Measurements from ENCODE around the gene ZBP1.

ZBP1 gene

GRCh38 chr20:57653546-57653900 lies 33.3 kb upstream of the ZBP1 start:
- TF ChIP-seq SUZ12 (IDR thresholded peaks at IDR 0.05) (no peak), CTBP1 (IDR thresholded peaks at IDR 0.05; ENCODE audit: borderline replicate concordance) (no peak), NFRKB (IDR thresholded peaks at IDR 0.05) (no peak), L3MBTL2 (conservative IDR thresholded peaks at IDR 0.05) (no peak)
- no peak for DNase-seq (ENCODE audit: extremely low spot score)
- POLR2A ChIA-PET = no interaction called here
- CTCF ChIA-PET = interaction anchor here (1.0 kb wide), 1 partner anchor 31 kb away, joined by 3 read pairs; no protein-coding TSS in a partner anchor

DNA sequence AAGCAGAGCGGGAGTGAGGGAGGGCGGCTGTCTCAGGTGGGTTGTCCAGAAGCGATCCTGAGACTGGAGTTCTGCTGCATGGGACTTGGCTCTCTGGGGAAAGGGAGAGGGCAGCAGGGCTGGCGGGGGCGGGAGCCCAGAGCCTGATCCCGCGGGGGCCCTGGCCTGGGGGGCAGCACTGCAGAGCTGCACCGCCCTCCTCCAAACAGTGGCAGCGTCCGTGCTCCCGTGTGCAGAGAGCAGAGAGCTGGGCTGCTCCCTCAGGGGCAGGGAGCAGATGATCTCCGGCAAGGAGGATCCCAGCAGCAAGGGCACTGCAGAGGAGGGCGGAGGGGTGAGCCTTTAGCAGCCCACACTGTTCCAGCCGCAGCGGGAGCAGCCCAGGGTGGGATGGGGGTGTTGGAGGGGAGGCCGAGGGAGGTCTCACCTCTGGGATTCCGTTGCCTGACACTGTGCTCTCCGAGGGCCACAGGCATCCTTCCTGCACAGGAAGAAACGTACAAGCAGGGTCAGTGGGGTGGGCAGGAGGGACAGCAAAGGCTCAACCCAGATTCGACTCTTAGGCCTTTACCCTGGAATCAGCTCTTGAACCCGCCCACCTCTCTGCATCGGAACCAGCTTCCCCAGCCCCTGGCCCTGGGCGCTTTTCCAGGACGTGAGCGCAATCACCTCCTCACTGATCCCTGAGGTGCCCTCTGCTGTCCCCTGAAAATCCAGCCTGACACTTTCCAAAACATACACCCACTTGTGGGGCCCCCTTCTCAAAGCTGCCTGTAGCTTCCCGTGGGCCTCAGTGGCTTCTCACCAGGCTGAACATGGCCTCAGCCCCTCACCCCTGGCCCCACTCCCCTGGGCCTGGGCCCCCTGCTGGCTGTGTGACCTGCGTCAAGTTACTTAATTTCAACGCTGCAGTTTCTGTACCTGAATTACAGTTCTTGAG lies 32.6 kb upstream of the ZBP1 start:
- no peak for TF ChIP-seq BHLHE40 (IDR thresholded peaks at IDR 0.05; ENCODE audit: borderline replicate concordance)
- no peak for TF ChIP-seq TARDBP (IDR thresholded peaks at IDR 0.05)
- no peak for TF ChIP-seq FOXK2 (IDR thresholded peaks at IDR 0.05)
- no peak for TF ChIP-seq SUZ12 (IDR thresholded peaks at IDR 0.05)
- TF ChIP-seq FOXA1 (IDR thresholded peaks at IDR 0.05) = no peak
- TF ChIP-seq PKNOX1 (IDR thresholded peaks at IDR 0.05) = no peak
- no peak for TF ChIP-seq CTBP1 (IDR thresholded peaks at IDR 0.05; ENCODE audit: borderline replicate concordance)
- TF ChIP-seq LEF1 (IDR thresholded peaks at IDR 0.05; ENCODE audit: borderline replicate concordance) = no peak
- no peak for TF ChIP-seq ARNT (IDR thresholded peaks at IDR 0.05)
- TF ChIP-seq L3MBTL2 (conservative IDR thresholded peaks at IDR 0.05) = no peak
- no peak for TF ChIP-seq ELF4 (IDR thresholded peaks at IDR 0.05)
- no peak for TF ChIP-seq ZNF384 (IDR thresholded peaks at IDR 0.05)
- no peak for DNase-seq (ENCODE audit: extremely low spot score)
- CTCF ChIA-PET = no interaction called here
- POLR2A ChIA-PET = no interaction called here

GRCh38 chr20:57651881-57652605 lies 31.8 kb upstream of the ZBP1 start:
- POLR2A ChIA-PET = no interaction called here
- DNase-seq (ENCODE audit: extremely low spot score) = no peak
- TF ChIP-seq FOXA1 (IDR thresholded peaks at IDR 0.05) (no peak), CTBP1 (IDR thresholded peaks at IDR 0.05; ENCODE audit: borderline replicate concordance) (no peak), SUZ12 (IDR thresholded peaks at IDR 0.05) (no peak), ARNT (IDR thresholded peaks at IDR 0.05) (no peak), HDGF (IDR thresholded peaks at IDR 0.05; ENCODE audit: borderline replicate concordance) (no peak), LEF1 (IDR thresholded peaks at IDR 0.05; ENCODE audit: borderline replicate concordance) (no peak), BHLHE40 (IDR thresholded peaks at IDR 0.05; ENCODE audit: borderline replicate concordance) (no peak), PKNOX1 (IDR thresholded peaks at IDR 0.05) (no peak), NFRKB (IDR thresholded peaks at IDR 0.05) (no peak), FOXK2 (IDR thresholded peaks at IDR 0.05) (no peak), TARDBP (IDR thresholded peaks at IDR 0.05) (no peak), L3MBTL2 (conservative IDR thresholded peaks at IDR 0.05) (no peak), ELF4 (IDR thresholded peaks at IDR 0.05) (no peak), FOXM1 (IDR thresholded peaks at IDR 0.05; ENCODE audit: borderline replicate concordance) (no peak)
- CTCF ChIA-PET = interaction anchor here (0.6 kb wide), 1 partner anchor 49 kb away, joined by 3 read pairs; no protein-coding TSS in a partner anchor

- CTCF ChIA-PET = interaction anchor here (0.6 kb wide), 1 partner anchor 50 kb away, joined by 3 read pairs; no protein-coding TSS in a partner anchor
- POLR2A ChIA-PET = no interaction called here
- no peak for DNase-seq (ENCODE audit: extremely low spot score)
- TF ChIP-seq ARNT (IDR thresholded peaks at IDR 0.05) (no peak), PKNOX1 (IDR thresholded peaks at IDR 0.05) (no peak), L3MBTL2 (conservative IDR thresholded peaks at IDR 0.05) (no peak), TARDBP (IDR thresholded peaks at IDR 0.05) (no peak), ZNF384 (IDR thresholded peaks at IDR 0.05) (no peak), FOXM1 (IDR thresholded peaks at IDR 0.05; ENCODE audit: borderline replicate concordance) (no peak), LEF1 (IDR thresholded peaks at IDR 0.05; ENCODE audit: borderline replicate concordance) (no peak), ELF4 (IDR thresholded peaks at IDR 0.05) (no peak), SUZ12 (IDR thresholded peaks at IDR 0.05) (no peak), CTBP1 (IDR thresholded peaks at IDR 0.05; ENCODE audit: borderline replicate concordance) (no peak), FOXK2 (IDR thresholded peaks at IDR 0.05) (no peak), SP1 (IDR thresholded peaks at IDR 0.05) (no peak), HDGF (IDR thresholded peaks at IDR 0.05; ENCODE audit: borderline replicate concordance) (no peak), NFRKB (IDR thresholded peaks at IDR 0.05) (no peak), FOXA1 (IDR thresholded peaks at IDR 0.05) (no peak), BHLHE40 (IDR thresholded peaks at IDR 0.05; ENCODE audit: borderline replicate concordance) (no peak)
Observed at GRCh38 chr20:57650756-57651483, 30.7 kb upstream of the ZBP1 start.

- TF ChIP-seq LEF1 (IDR thresholded peaks at IDR 0.05; ENCODE audit: borderline replicate concordance) (no peak), NFRKB (IDR thresholded peaks at IDR 0.05) (no peak), L3MBTL2 (conservative IDR thresholded peaks at IDR 0.05) (no peak), TARDBP (IDR thresholded peaks at IDR 0.05) (no peak), FOXK2 (IDR thresholded peaks at IDR 0.05) (no peak), ZNF384 (IDR thresholded peaks at IDR 0.05) (no peak), HDGF (IDR thresholded peaks at IDR 0.05; ENCODE audit: borderline replicate concordance) (no peak), SP1 (IDR thresholded peaks at IDR 0.05) (no peak), ARNT (IDR thresholded peaks at IDR 0.05) (no peak), CTBP1 (IDR thresholded peaks at IDR 0.05; ENCODE audit: borderline replicate concordance) (no peak), ELF4 (IDR thresholded peaks at IDR 0.05) (no peak), PKNOX1 (IDR thresholded peaks at IDR 0.05) (no peak)
- ChIA-PET CTCF (no interaction called here), POLR2A (no interaction called here)
- no peak for DNase-seq (ENCODE audit: extremely low spot score)
Observed at GRCh38 chr20:57650266-57650665, 30.0 kb upstream of the ZBP1 start.

Data from HEK293T (cell line).